Upper lobe of left lung (tissue), 6 donors: ENCODE measurements around the gene MMP20. TPM values are rescaled to one million over a fixed set of nuclear protein-coding genes. Genes with fewer than 3 reads are reported as not detected.

Experiments
- ATAC-seq, 2 donors: fragments of 200-7000 bp; cut with Tn5 transposase; one replicate each; pipeline ENCODE4 v1.9.1; 2022; ENCODE audit warnings: mild to moderate bottlenecking in 2 of 2, moderate library complexity in 2 of 2; ENCODE audit not compliant: low FRiP score in 2 of 2
- DNase-seq, 2 donors: peaks; one replicate each; pipeline ENCODE4 v3.0.0-alpha.2; 2019 to 2020
- H3K27ac ChIP-seq, 4 donors: fragments of 200-600 bp; sonication (generic); one replicate each; pipeline ENCODE4 v1.5.1; 2016 to 2019
- H3K27me3 ChIP-seq, 4 donors: fragments of 200-600 bp; sonication (generic); one replicate each; pipeline ENCODE4 v1.5.1; 2017 to 2019
- H3K36me3 ChIP-seq, 4 donors: fragments of 200-600 bp; sonication (generic); one replicate each; pipeline ENCODE4 v1.5.1; 2016 to 2019
- H3K4me1 ChIP-seq, 4 donors: fragments of 200-600 bp; sonication (generic); one replicate each; pipeline ENCODE4 v1.5.1; 2018 to 2019
- H3K4me3 ChIP-seq, 4 donors: fragments of 200-600 bp; sonication (generic); one replicate each; pipeline ENCODE4 v1.5.1; 2017 to 2019; ENCODE audit warnings: mild to moderate bottlenecking in 2 of 4, moderate library complexity in 1 of 4
- H3K9me3 ChIP-seq, 4 donors: fragments of 200-600 bp; sonication (generic); one replicate each; pipeline ENCODE4 v1.5.1; 2018 to 2019
- EP300 ChIP-seq, 4 donors: sonication (generic); formaldehyde crosslinking; IDR thresholded peaks; one replicate each; pipeline ENCODE4 v1.5.1; 2017; ENCODE audit warnings: antibody characterized with exemption in 4 of 4, control low read depth in 2 of 4
- POLR2A ChIP-seq, 4 donors: fragments of 450-650 bp; IDR thresholded peaks; one replicate each; pipeline ENCODE4 v1.5.1; 2016 to 2017; ENCODE audit warnings: antibody characterized with exemption in 4 of 4, mild to moderate bottlenecking in 2 of 4
- POLR2AphosphoS5 ChIP-seq, 2 donors: sonication (generic); formaldehyde crosslinking; IDR thresholded peaks; one replicate each; pipeline ENCODE4 v1.5.1; 2017; ENCODE audit warnings: antibody characterized with exemption in 2 of 2
- WGBS, 2 donors: methylation state at CpG; one replicate each; pipeline ENCODE4 v1.1.5; 2017 to 2018; 5-methylcytosine and 5-hydroxymethylcytosine counted together
- total RNA-seq, 6 donors: library from RNA; depleted of rRNA in 4 of 6; stranded (reverse); fragments of >200 nt in 4 of 6; gene quantifications; one replicate each; pipeline versions ENCODE4 v1.1.0 to v1.2.1, GENCODE V29; 2016 to 2021
- TF ChIP-seq, protein P1 (sequence below), 6 experiments: fragments of 450-650 bp in 4 of 6; fragments of 200-600 bp in 2 of 6; sonication (generic) in 2 of 6; IDR thresholded peaks; one replicate each; pipeline ENCODE4 v1.5.1; 2016 to 2019; ENCODE audit warnings: antibody characterized with exemption in 6 of 6
- donor health status: DM: no; HTN: no; CAD: no; lungs with moderate emphysema.
- donor health status: DM: no; HTN: yes; CAD: no; lungs with severe emphysema.

The MMP20 gene
- total RNA-seq, 6 donors from 2014 or later: not detected

DNA sequence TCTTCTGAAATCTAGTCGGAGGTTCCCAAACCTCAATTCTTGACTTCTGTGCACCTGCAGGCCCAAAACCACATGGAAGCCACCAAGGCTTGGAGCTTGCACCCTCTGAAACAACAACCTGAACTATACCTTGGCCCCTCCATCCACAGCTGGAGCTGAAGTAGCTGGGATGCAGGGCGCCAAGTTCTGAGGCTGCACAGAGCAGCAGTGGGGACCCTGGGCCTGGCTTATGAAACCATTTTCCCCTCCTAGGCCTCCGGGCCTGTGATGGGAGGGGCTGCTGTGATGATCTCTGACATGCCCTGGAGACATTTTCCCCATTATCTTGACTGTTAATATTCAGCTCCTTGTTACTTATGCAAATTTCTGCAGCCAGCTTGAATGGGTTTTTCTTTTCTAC lies 56.3 kb downstream of the MMP20 start:
- Histone ChIP-seq H3K9me3 (no peaks in the 10 kb centered on the region), H3K36me3 (no peaks in the 10 kb centered on the region), H3K27ac (no peak overlapping the region), H3K4me3 (no peak overlapping the region), H3K4me1 (no peaks in the 10 kb centered on the region), H3K27me3 (no peaks in the 10 kb centered on the region)
- TF ChIP-seq POLR2AphosphoS5 (IDR thresholded peaks at IDR 0.05): no peak
- TF ChIP-seq POLR2A (IDR thresholded peaks at IDR 0.05): no peak
- TF ChIP-seq, protein P1, sequence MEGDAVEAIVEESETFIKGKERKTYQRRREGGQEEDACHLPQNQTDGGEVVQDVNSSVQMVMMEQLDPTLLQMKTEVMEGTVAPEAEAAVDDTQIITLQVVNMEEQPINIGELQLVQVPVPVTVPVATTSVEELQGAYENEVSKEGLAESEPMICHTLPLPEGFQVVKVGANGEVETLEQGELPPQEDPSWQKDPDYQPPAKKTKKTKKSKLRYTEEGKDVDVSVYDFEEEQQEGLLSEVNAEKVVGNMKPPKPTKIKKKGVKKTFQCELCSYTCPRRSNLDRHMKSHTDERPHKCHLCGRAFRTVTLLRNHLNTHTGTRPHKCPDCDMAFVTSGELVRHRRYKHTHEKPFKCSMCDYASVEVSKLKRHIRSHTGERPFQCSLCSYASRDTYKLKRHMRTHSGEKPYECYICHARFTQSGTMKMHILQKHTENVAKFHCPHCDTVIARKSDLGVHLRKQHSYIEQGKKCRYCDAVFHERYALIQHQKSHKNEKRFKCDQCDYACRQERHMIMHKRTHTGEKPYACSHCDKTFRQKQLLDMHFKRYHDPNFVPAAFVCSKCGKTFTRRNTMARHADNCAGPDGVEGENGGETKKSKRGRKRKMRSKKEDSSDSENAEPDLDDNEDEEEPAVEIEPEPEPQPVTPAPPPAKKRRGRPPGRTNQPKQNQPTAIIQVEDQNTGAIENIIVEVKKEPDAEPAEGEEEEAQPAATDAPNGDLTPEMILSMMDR (IDR thresholded peaks at IDR 0.05): no peak
- TF ChIP-seq EP300 (IDR thresholded peaks at IDR 0.05): no peak
- WGBS, 2 donors: 73 to 76% methylated on average over 3 of the region's 3 CpGs
- DNase-seq (no peak), ATAC-seq (no peak)

DNA sequence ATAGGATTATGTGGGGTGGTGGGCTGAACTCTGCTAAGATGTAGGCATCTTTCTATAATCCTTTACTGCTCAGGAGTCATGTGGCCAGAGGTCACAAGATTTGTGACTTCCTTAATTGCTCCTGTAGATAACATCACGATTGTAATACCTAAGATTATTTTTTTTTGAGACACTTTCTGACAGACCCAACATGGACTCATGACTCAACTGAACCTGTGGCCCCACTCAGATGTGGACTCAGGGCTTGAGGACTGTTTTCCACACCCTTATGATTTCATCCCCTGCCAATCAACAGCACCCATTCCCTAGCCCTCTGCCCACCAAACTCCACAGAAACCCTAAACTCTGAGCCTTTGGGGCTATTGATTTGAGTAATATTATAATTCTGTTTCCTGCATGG lies 59.0 kb downstream of the MMP20 start:
- Histone ChIP-seq H3K4me3 (no peak overlapping the region), H3K4me1 (peaks cover 6 to 16% (median 8%) of the 10 kb centered on the region in 4 donors), H3K27me3 (no peaks in the 10 kb centered on the region), H3K27ac (no peak overlapping the region), H3K9me3 (no peaks in the 10 kb centered on the region), H3K36me3 (no peaks in the 10 kb centered on the region)
- DNase-seq (no peak), ATAC-seq (no peak)
- WGBS, 2 donors: 53 to 54% methylated on average over 1 of the region's 1 CpG
- TF ChIP-seq POLR2A (IDR thresholded peaks at IDR 0.05) (no peak), POLR2AphosphoS5 (IDR thresholded peaks at IDR 0.05) (no peak), EP300 (IDR thresholded peaks at IDR 0.05) (no peak)
- TF ChIP-seq, protein P1 (IDR thresholded peaks at IDR 0.05): no peak

DNA sequence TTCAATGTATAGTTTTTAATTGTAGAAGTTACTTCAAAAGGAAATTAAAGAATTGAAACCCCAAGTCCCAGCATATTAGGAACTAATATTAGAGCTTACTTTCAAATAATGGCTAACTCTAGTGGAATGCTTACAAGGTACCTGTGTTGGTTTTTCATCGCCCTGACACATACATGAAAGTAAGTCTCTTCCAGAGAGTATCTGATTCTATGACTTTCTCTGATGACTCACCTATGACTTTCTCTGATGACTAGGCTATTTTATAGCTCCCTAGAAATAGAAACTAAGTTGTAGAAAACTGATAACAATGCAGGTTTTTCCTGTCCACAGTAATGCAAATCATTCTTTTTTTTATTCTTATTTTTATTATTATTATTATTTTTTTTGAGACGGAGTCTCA lies 61.0 kb downstream of the MMP20 start:
- no peaks in the 10 kb centered on the region for H3K36me3 ChIP-seq
- no peaks in the 10 kb centered on the region for H3K9me3 ChIP-seq
- no peak for ATAC-seq
- 59 to 65% methylated on average over 2 of the region's 2 CpGs for WGBS, 2 donors
- H3K4me3 ChIP-seq: no peak overlapping the region
- H3K27me3 ChIP-seq: no peaks in the 10 kb centered on the region
- TF ChIP-seq POLR2AphosphoS5 (IDR thresholded peaks at IDR 0.05) (no peak), EP300 (IDR thresholded peaks at IDR 0.05) (no peak), POLR2A (IDR thresholded peaks at IDR 0.05) (no peak)
- TF ChIP-seq, protein P1 (IDR thresholded peaks at IDR 0.05): no peak
- no peak for DNase-seq
- H3K27ac ChIP-seq: no peak overlapping the region
- H3K4me1 ChIP-seq: peaks cover 14 to 28% (median 16%) of the 10 kb centered on the region in 4 donors

DNA sequence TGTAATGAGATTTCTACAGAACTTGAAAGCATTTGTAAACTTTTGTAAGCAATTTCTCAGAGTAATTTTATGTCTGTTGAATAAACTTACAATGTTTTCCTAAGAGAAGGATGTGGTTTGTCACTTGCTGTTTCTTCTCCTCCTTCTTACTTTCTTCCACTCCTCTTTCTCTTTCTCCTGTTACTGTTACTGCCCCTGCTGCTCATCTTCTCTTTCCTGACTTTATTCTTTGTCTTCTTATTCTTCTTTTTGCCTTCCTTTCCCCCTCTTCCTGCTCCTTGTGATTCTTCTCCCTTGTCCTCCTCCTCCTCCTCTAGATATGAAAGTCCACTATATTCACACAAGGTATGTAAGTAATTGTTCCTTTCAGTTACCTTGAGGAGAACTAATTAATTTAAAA lies 63.5 kb downstream of the MMP20 start:
- Histone ChIP-seq H3K4me3 (no peak overlapping the region), H3K4me1 (peaks cover 14 to 28% (median 16%) of the 10 kb centered on the region in 4 donors), H3K27ac (peak overlapping the region; percentile 42 to 77 (median 68)), H3K9me3 (no peaks in the 10 kb centered on the region), H3K36me3 (no peaks in the 10 kb centered on the region), H3K27me3 (no peaks in the 10 kb centered on the region)
- ATAC-seq (no peak), DNase-seq (no peak)
- no peak for TF ChIP-seq POLR2AphosphoS5 (IDR thresholded peaks at IDR 0.05)

DNA sequence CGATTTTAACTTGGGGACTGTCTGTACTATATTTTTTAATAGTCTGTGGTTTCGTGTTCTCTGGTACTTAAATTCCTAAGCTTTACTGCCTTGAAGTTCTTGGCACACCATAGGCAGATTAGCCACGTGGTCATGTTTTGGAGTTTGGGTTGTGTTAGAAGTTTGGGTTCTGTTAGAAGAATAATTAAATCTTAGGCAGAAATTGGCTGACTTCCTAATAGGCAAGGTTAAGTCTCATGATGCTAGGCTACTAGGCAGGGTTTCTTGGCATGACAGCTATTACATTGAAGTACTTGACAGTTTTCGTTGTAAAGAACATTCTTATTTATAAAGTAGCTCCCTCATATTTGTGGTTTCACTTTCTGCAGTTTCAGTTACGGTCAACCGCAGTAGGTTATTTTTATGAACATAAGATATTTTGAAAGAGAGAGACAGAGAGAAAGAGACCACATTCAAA lies 64.5 kb downstream of the MMP20 start:
- no peaks in the 10 kb centered on the region for H3K27me3 ChIP-seq
- H3K9me3 ChIP-seq: no peaks in the 10 kb centered on the region
- no peaks in the 10 kb centered on the region for H3K36me3 ChIP-seq
- TF ChIP-seq POLR2AphosphoS5 (IDR thresholded peaks at IDR 0.05) (peak in 1 of 2 donors; percentile 23), POLR2A (IDR thresholded peaks at IDR 0.05) (no peak), EP300 (IDR thresholded peaks at IDR 0.05) (peak in 2 of 4 donors; percentile 44 to 58)
- TF ChIP-seq, protein P1 (IDR thresholded peaks at IDR 0.05): no peak
- 11 to 26% methylated on average over 6 of the region's 6 CpGs for WGBS, 2 donors
- H3K27ac ChIP-seq: peak overlapping the region; percentile 42 to 77 (median 68)
- H3K4me3 ChIP-seq: peak overlapping the region in 3 of 4 donors; percentile 18 to 29 (median 25)
- DNase-seq (peak in 1 of 2 donors; percentile 62), ATAC-seq (peak; percentile 83 to 87)
- H3K4me1 ChIP-seq: peaks cover 14 to 28% (median 16%) of the 10 kb centered on the region in 4 donors
